Measurements from ENCODE around the gene PIGU. TPM values are rescaled to one million over a fixed set of nuclear protein-coding genes. Genes with fewer than 3 reads are reported as not detected.
A peak's percentile ranks its signal among the peaks of the same experiment; 100 is the strongest.
"Not testable (repeated sequence)": the region's sequence is repeated elsewhere in the genome, so short reads cannot be mapped to it uniquely, and the experiment has no call there.

Gene PIGU
- total RNA-seq, 6 experiments from 2014 or later = 4.0 to 14.9 (median 7.3) TPM

DNA sequence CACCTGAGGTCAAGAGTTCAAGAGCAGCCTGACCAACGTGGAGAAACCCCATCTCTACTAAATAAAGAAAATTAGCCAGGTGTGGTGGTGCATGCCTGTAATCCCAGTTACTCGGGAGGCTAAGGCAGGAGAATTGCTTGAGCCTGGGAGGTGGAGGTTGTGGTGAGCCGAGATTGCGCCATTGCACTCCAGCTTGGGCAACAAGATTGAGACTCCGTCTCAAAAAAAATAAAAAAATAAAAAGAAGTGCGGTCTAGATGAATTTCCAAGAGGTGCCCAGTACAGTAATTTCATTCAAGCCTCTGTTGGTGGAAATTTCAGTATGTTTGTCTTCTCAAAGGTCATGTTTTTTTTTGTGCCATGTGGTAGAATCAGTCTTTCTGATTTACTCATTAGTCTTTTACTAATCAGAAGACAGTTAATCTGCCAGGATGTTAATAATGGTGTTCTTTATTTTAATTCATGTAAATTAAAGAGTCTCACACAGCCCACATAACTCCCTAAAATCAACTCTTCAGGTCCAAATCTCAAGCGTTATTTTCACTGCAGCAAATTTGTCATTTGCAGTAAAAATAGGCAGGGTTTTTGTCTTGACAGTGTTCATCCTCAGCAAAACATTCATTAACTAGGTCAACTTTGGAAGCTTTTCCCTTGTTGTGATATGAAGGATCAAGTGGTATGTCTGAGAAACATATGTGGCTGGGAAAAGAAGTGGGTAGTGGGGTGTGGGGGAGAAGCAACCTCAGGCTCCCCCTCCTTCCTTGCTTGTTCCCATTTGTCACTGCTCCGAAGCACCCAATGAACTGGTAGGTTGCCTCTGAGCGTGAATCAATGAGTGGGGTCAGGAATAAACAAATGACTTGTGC lies 40.6 kb upstream of the PIGU start:
- H3K27me3 ChIP-seq = no peaks in the 10 kb centered on the region
- intact Hi-C loops (cut with DNase I) = no loop called here
- no peak for TF ChIP-seq CTCF (IDR thresholded peaks at IDR 0.05)
- TF ChIP-seq POLR2A (IDR thresholded peaks at IDR 0.05) = no peak
- H3K36me3 ChIP-seq = peaks cover 0 to 7% (median 3%) of the 10 kb centered on the region in 4 donors
- ATAC-seq (peak; percentile 65 to 81 (median 71)), DNase-seq (peak in 1 of 3 donors; percentile 37)
- 31% methylated on average over 9 of the region's 9 CpGs for WGBS (ENCODE audit: insufficient coverage, low coverage, low lambda C conversion rate, missing lambda C conversion rate)
- H3K4me1 ChIP-seq = peaks cover 0 to 12% (median 4%) of the 10 kb centered on the region in 4 donors
- no peak overlapping the region for H3K4me3 ChIP-seq
- H3K27ac ChIP-seq = peak overlapping the region in 2 of 3 donors; percentile 47 to 63
- H3K9me3 ChIP-seq = no peaks in the 10 kb centered on the region

- Histone ChIP-seq H3K4me1 (peaks cover 0 to 15% (median 4%) of the 10 kb centered on the region in 4 donors), H3K4me3 (no peak overlapping the region), H3K9me3 (no peaks in the 10 kb centered on the region), H3K27ac (peak overlapping the region in 2 of 3 donors; percentile 42 to 63), H3K36me3 (peaks cover 0 to 7% (median 3%) of the 10 kb centered on the region in 4 donors), H3K27me3 (no peaks in the 10 kb centered on the region)
- ATAC-seq (peak in 1 of 4 donors; percentile 5), DNase-seq (no peak)
- intact Hi-C loops (cut with DNase I) = no loop called here
- 53% methylated on average over 2 of the region's 2 CpGs for WGBS (ENCODE audit: insufficient coverage, low coverage, low lambda C conversion rate, missing lambda C conversion rate)
- no peak for TF ChIP-seq CTCF (IDR thresholded peaks at IDR 0.05)
- no peak for TF ChIP-seq POLR2A (IDR thresholded peaks at IDR 0.05)
These were observed 40.0 kb upstream of the PIGU start for GRCh38 chr20:34716921-34717229.

- peak in 1 of 3 donors; percentile 4 for DNase-seq
- Histone ChIP-seq H3K9me3 (no peaks in the 10 kb centered on the region), H3K4me1 (peaks cover 0 to 18% (median 4%) of the 10 kb centered on the region in 4 donors), H3K36me3 (peaks cover 0 to 7% (median 3%) of the 10 kb centered on the region in 4 donors), H3K27ac (no peak overlapping the region), H3K4me3 (no peak overlapping the region), H3K27me3 (no peaks in the 10 kb centered on the region)
- ATAC-seq = no peak
- intact Hi-C loops (cut with DNase I) = no loop called here
- 100% methylated on average over 3 of the region's 4 CpGs for WGBS (ENCODE audit: insufficient coverage, low coverage, low lambda C conversion rate, missing lambda C conversion rate)
- TF ChIP-seq CTCF (IDR thresholded peaks at IDR 0.05) (no peak), POLR2A (IDR thresholded peaks at IDR 0.05) (no peak)
These were observed 38.5 kb upstream of the PIGU start for GRCh38 chr20:34715384-34715783.

- ATAC-seq = not testable (repeated sequence)
These were observed 37.1 kb upstream of the PIGU start for GRCh38 chr20:34713944-34714515.

More at GRCh38 chr20:34713944-34714515, 37.1 kb upstream of the PIGU start:
- peaks cover 0 to 22% (median 6%) of the 10 kb centered on the region in 4 donors for H3K4me1 ChIP-seq
- WGBS (ENCODE audit: insufficient coverage, low coverage, low lambda C conversion rate, missing lambda C conversion rate) = 93% methylated on average over 9 of the region's 10 CpGs
- DNase-seq = peak in 1 of 3 donors; percentile 37
- intact Hi-C loops (cut with DNase I); H3K4me3 ChIP-seq; H3K9me3 ChIP-seq; H3K36me3 ChIP-seq; H3K27ac ChIP-seq; H3K27me3 ChIP-seq: not testable (repeated sequence)
